Activated naive CD4-positive, alpha-beta T cell treated with anti-CD3 and anti-CD28 coated beads, Interleukin-2, amount 10 ng/mL, durations not matched to agents 7 days and 5 days (primary cell): ENCODE measurements around the gene C1orf174.

ENCODE experiments used
- CTCF ChIA-PET: fragments of 350-600 bp; sonication (Branson Sonifier 250); formaldehyde crosslinking; loops from one replicate; lab custom pipeline; 2021; ENCODE audit warnings: antibody characterized with exemption; lab: Charles Lee
- DNase-seq: peaks from one replicate; pipeline ENCODE4 v3.0.0-alpha.2; 2020
- H3K27ac Mint-ChIP-seq: one replicate; pipeline ENCODE4 v1.8.0; 2021; ENCODE audit warnings: mild to moderate bottlenecking, moderate library complexity, mixed read lengths
- H3K27me3 Mint-ChIP-seq: one replicate; pipeline ENCODE4 v1.8.0; 2021; ENCODE audit warnings: mild to moderate bottlenecking, mixed read lengths
- H3K36me3 Mint-ChIP-seq: one replicate; pipeline ENCODE4 v1.8.0; 2021; ENCODE audit warnings: mixed read lengths
- H3K4me1 Mint-ChIP-seq: one replicate; pipeline ENCODE4 v1.8.0; 2021; ENCODE audit warnings: mixed read lengths
- H3K4me3 Mint-ChIP-seq: one replicate; pipeline ENCODE4 v1.8.0; 2021; ENCODE audit warnings: mild to moderate bottlenecking, moderate library complexity, mixed read lengths
- H3K9me3 Mint-ChIP-seq: one replicate; pipeline ENCODE4 v1.8.0; 2021; ENCODE audit warnings: mixed read lengths

The C1orf174 gene

GRCh38 chr1:3847081-3847480, 53.0 kb downstream of the C1orf174 start:
- H3K27me3 Mint-ChIP-seq: no peaks in the 10 kb centered on the region
- no peaks in the 10 kb centered on the region for H3K4me1 Mint-ChIP-seq
- H3K9me3 Mint-ChIP-seq: no peaks in the 10 kb centered on the region
- H3K4me3 Mint-ChIP-seq: no peak overlapping the region
- no peak overlapping the region for H3K27ac Mint-ChIP-seq
- CTCF ChIA-PET: interaction anchor here (0.8 to 1.3 kb wide), 2 partner anchors 11 to 50 kb away, joined by 3 to 5 read pairs; partner anchors contain the start of gene DFFB
- no peak for DNase-seq
- H3K36me3 Mint-ChIP-seq: peaks cover 35% of the 10 kb centered on the region

GRCh38 chr1:3846541-3846940, 53.5 kb downstream of the C1orf174 start:
- Mint-ChIP-seq H3K27ac (no peak overlapping the region), H3K36me3 (peaks cover 39% of the 10 kb centered on the region), H3K4me1 (no peaks in the 10 kb centered on the region), H3K4me3 (no peak overlapping the region), H3K9me3 (no peaks in the 10 kb centered on the region), H3K27me3 (no peaks in the 10 kb centered on the region)
- CTCF ChIA-PET: interaction anchor here (1.1 to 1.3 kb wide), 2 partner anchors 11 to 45 kb away, joined by 3 to 5 read pairs; partner anchors contain the start of gene DFFB
- DNase-seq: no peak

GRCh38 chr1:3842912-3843311, 57.2 kb downstream of the C1orf174 start:
- CTCF ChIA-PET: no interaction called here
- no peak overlapping the region for H3K27ac Mint-ChIP-seq
- no peaks in the 10 kb centered on the region for H3K27me3 Mint-ChIP-seq
- H3K36me3 Mint-ChIP-seq: peaks cover 55% of the 10 kb centered on the region
- H3K9me3 Mint-ChIP-seq: peaks cover 2% of the 10 kb centered on the region
- no peak overlapping the region for H3K4me3 Mint-ChIP-seq
- no peaks in the 10 kb centered on the region for H3K4me1 Mint-ChIP-seq
- no peak for DNase-seq

- peaks cover 9% of the 10 kb centered on the region for H3K9me3 Mint-ChIP-seq
- CTCF ChIA-PET: no interaction called here
- no peaks in the 10 kb centered on the region for H3K27me3 Mint-ChIP-seq
- H3K4me3 Mint-ChIP-seq: no peak overlapping the region
- no peak for DNase-seq
- H3K4me1 Mint-ChIP-seq: no peaks in the 10 kb centered on the region
- no peak overlapping the region for H3K27ac Mint-ChIP-seq
- peaks cover 59% of the 10 kb centered on the region for H3K36me3 Mint-ChIP-seq
Observed at GRCh38 chr1:3841491-3841890, 58.6 kb downstream of the C1orf174 start.
